NCI-H2029 treated with DMSO at 0.1 percent for 48 hours (cell line): ENCODE measurements around the gene ABCC10.
"Not testable (repeated sequence)": the region's sequence is repeated elsewhere in the genome, so short reads cannot be mapped to it uniquely, and the experiment has no call there.

Experiments
- DNase-seq: peaks from one replicate; lab custom pipeline; 2025; lab: John Stamatoyannopoulos, UW

ABCC10 gene

GRCh38 chr6:43444036-43444435, 16.7 kb downstream of the ABCC10 start:
- DNase-seq, result no peak

DNA sequence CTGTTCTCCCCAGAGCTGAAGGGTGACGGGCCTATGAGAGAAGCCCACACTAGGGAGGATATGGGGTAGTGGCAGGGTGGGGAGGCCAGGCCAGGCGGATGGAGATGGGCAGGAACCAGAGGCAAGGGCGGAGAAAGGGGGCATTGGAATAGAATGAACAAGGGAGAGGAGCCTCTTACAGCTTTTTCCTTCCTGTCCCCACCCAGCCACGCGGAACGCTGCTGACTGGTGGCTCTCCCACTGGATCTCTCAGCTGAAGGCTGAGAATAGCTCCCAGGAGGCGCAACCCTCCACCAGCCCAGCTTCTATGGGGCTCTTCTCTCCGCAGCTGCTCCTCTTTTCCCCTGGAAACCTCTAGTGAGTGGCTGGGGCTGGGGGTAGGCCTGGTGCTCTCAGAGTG, 17.2 kb downstream of the ABCC10 start:
- DNase-seq, result no peak

DNA sequence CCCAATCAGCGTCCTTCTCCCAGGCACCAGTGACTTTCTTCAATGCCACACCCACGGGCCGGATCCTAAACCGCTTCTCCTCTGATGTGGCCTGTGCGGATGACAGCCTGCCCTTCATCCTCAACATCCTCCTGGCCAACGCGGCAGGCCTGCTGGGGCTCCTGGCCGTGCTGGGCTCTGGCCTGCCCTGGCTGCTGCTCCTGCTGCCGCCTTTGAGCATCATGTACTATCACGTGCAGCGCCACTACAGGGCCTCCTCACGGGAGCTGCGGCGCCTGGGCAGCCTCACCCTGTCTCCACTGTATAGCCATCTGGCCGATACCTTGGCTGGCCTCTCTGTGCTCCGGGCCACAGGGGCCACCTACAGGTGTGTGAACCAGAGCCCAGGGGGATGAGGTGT, 18.2 kb downstream of the ABCC10 start:
- no peak for DNase-seq

DNA sequence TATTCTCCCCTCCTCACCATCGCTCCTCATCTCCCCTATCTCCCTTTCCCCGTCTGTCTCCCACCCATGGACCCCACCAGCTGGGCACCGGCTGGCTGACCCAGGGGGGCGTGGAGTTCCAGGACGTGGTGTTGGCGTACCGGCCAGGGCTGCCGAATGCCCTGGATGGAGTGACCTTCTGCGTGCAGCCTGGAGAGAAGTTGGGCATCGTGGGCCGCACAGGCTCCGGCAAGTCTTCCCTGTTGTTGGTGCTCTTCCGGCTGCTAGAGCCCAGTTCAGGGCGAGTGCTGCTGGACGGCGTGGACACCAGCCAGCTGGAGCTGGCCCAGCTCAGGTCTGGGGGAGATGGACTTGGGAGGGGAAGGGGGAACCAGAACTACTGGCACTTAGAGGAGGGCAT, 20.3 kb downstream of the ABCC10 start:
- no peak for DNase-seq

- DNase-seq, result no peak
Observed at GRCh38 chr6:43448916-43449315, 21.6 kb downstream of the ABCC10 start.

DNA sequence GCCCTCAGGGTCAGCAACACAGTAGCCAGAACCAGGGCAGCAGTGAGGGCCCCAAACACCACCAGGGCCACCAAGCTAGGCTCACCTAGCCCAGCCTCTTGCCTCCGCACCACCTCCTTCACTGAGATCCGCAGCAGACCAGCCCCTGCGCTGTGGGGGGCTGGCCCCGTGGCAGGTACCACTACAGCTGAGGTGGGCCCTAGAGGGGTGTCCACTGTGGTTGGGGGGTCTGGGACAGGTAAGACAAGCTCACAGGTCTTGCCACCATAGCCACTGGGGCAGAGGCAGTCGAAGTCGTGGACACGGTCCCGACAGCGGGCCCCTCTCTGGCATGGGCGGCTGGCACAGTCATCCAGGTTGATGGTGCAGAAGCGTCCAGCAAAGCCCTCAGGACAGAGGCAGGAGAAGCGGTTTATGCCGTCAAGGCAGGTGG, 23.4 kb downstream of the ABCC10 start:
- DNase-seq, result no peak

- DNase-seq, result no peak
Observed at GRCh38 chr6:43451348-43451747, 24.0 kb downstream of the ABCC10 start.

DNA sequence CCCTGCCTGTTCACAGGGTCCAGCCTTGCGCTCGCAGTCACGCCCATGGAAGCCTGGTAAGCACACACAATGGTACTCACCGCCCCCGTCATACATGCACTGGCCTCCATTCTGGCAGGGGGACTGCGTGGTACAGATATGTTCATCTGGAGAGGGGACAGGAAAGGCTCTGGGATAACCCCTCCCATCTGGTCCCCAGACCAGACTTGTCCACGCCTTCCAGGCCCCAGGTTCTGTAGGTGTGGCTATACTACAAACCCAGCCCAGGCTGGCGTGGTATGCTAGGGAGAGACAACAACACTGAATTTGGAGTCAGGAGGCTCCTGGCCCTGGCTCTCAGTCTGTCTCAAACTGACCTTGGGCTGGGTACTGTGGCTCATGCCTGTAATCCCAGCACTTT, 24.6 kb downstream of the ABCC10 start:
- DNase-seq, result no peak

GRCh38 chr6:43452896-43453295, 25.6 kb downstream of the ABCC10 start:
- no peak for DNase-seq

DNA sequence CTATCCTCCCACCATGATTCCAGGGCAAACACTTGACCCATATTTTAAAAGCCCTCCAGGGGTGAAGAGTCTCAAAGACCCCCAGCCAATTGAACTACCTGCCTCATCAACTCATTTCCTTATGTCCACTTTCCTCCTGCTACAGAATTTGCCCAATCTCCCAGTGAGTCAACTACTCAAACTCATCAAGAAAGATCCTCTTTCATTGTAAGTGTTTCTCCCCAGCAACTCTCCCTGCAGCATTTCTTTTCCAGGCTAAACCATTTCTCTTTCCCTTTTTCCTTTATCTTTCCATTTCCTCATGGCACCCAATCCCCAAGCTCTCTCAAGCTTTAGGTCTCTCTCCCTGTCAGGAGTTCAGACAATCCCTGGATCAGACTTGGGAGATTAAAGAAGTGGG, 26.5 kb downstream of the ABCC10 start:
- DNase-seq, result no peak

DNA sequence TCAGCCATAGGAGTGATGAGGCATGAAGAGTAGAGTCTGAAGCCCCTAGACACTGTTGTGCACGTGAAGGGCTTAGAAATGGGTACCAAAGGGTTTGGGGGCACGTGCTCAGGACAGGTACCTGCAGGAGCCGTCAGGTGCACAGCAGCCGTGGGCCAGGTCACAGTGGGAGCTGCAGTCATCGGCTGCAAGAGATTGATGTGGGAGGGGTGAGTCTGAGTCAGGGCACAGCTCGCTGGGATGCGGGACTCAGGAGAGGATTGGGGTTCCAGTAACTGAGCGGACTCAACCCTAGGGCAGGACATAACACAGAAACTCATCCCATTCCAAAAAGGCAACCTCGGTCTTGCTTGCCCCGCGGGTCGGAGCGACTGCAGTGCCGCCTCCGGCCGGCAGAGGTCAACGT, 27.0 kb downstream of the ABCC10 start:
- DNase-seq, result no peak

GRCh38 chr6:43454696-43455530, 27.6 kb downstream of the ABCC10 start:
- DNase-seq, result no peak

DNA sequence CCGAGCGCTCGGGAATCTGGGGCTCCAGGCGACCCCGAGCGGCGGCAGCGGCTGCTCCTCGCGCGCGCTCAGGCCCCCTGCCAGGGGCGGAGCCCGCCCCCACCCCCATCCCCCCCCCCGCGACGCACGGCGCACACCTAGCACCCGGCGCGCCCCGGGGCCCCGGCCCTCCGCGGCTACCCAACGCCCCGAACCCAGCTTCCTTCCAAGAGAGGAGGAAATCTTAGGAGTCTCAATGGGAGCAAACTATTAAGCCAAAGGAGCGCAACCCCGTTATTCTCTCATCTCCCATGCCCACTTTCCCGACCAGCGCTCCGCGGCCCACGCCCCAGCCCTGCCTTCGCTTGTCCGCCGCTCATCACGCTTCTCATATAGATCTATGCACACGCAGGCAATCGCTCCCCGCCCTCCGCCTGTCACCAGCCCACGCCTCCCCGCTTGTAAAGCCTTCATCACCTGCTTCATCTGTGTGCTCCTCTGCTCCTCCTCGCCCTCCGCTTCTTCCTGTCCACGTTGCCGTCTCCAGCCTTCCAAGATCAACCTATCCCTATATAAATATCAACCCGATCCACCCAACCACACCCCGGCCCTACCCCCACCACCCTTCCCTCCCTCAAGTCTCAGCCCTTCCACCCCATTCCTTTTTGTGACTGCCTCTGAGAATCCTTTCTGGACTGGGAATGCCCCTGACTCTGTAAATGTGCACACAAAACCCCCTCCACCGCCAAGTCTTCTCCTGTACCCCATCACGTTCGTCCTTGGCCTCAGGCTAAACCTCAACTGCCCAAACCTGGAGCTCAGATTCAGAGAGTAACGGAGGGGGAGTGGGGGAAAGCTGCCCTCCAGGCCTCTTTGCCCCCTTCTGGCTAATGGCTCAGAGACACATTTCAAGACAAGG, 28.4 kb downstream of the ABCC10 start, which contains the start of gene DLK2:
TSS of gene DLK2 (minus strand) at position 18 of the 898 bp plus-strand sequence. CDS start 723 bp downstream, outside the sequence.
- DNase-seq, result peak; percentile 14

- DNase-seq, result no peak
Observed at GRCh38 chr6:43457643-43458042, 30.3 kb downstream of the ABCC10 start.

DNA sequence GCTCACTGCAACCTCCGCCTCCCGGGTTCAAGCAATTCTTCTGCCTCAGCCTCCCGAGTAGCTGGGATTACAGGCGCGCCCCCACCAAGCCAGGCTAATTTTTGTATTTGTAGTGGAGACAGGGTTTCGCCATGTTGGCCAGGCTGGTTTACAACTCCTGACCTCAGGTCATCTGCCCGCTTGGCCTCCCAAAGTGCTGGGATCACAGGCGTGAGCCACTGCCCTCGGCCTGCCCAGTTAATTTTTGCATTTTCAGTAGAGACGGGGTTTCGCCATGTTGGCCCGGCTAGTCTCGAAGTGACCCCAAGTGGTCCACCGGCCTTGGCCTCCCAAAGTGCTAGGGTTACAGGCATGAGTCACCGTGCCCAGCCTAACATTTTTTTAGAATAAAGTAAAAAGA, 30.8 kb downstream of the ABCC10 start:
- not testable (repeated sequence) for DNase-seq

DNA sequence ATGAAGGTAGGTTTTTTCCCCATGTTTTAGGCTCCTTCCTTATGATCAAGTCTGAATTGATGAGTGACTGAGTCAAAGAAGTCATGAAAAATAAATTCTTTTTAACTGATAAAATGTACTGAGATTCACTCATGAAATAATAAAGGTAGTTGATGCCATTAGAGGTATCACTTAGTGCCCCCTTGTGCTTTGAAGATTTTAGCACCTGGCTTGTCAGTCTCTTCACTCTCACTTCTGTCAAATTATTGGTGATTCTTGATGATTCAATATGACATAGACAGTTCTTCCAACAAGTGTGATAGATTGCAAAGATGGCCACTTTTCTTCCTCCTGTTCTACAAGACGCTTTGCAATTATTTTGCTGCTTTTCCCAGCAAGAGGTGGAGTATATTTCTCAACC, 32.2 kb downstream of the ABCC10 start:
- no peak for DNase-seq

GRCh38 chr6:43460032-43460431, 32.7 kb downstream of the ABCC10 start:
- no peak for DNase-seq

GRCh38 chr6:43461936-43462335, 34.6 kb downstream of the ABCC10 start:
- DNase-seq, result no peak

GRCh38 chr6:43464337-43464736, 37.0 kb downstream of the ABCC10 start:
- no peak for DNase-seq

- no peak for DNase-seq
Observed at GRCh38 chr6:43465948-43466347, 38.6 kb downstream of the ABCC10 start.

DNA sequence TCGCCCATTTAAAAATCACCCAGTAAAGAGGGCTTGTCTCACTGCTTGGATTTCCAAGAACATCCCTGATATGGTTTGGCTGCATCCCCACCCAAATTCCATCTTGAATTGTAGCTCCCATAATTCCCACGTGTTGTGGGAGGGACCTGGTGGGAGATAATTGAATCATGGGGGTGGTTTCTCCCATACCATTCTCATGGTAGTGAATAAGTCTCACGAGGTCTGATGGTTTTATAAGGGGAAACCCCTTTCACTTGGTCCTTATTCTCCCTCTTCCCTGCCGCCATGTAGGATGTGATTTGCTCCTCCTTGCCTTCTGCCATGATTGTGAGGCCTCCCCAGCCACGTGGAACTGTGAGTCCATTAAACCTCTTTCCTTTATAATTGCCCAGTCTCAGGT, 39.9 kb downstream of the ABCC10 start:
- not testable (repeated sequence) for DNase-seq

DNA sequence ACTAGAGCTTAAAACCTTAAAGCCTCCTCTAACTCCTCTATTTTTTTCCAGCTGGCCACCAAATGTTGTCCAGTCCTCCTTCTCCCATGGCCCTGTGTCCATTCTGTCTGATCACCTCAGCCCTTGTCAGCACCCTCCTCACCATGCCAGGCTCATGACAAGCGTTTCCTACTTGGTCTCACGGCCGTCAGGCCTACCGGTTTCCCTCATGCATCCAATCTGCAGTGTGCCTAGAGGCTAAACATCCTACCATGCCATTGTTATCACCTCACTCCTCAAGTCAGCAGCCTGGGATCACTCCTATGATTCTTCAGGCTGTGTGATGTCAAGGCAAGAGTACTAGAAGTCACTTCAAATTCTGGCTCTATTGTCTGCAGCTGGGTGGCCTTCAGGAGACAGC, 40.4 kb downstream of the ABCC10 start:
- DNase-seq, result no peak

DNA sequence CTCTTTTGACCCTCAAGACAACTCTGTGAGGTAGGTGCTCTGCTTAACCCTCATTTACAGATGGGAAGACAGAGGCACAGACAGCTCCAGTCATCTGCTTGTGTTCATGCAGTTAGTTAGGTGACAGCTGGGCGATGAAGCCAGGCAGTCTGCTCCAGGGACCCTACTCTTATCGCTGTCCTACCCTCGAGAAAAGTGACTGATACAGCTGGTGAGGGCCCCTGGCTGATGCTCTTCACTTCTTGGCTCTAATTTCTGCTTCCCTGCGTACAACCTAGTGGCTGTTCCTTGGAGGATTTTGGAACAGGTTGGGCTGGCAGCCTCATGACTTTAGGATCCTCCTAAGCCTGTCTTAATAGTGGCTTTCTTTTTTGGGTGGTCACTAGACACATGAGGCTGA, 40.9 kb downstream of the ABCC10 start:
- no peak for DNase-seq
